HL-60/S4 treated with phorbol 12-myristate 13-acetate at 8.2 ng/mL for 4 days and 3 days (cell line): ENCODE results near the gene SLC38A11.

Experiments
- in situ Hi-C: fragments of 300-500 bp; cut with MboI; formaldehyde crosslinking; loops from 2 replicates; pipeline ENCODE4 v1.15.0; 2022; ENCODE audit warnings: low sequenced_read_pairs

Gene SLC38A11

GRCh38 chr2:164972216-164972615 lies 16.9 kb upstream of the SLC38A11 start:
- in situ Hi-C loops = no loop called here

- in situ Hi-C loops = no loop called here
Observed at GRCh38 chr2:164969909-164970690, 14.8 kb upstream of the SLC38A11 start.

GRCh38 chr2:164967781-164968228 lies 12.5 kb upstream of the SLC38A11 start:
- in situ Hi-C loops = no loop called here

GRCh38 chr2:164967361-164967760 lies 12.0 kb upstream of the SLC38A11 start:
- in situ Hi-C loops = no loop called here

GRCh38 chr2:164964700-164965099 lies 9.4 kb upstream of the SLC38A11 start:
- in situ Hi-C loops = no loop called here

- in situ Hi-C loops = no loop called here
Observed at GRCh38 chr2:164960159-164960558, 4.8 kb upstream of the SLC38A11 start.

GRCh38 chr2:164954186-164954585 lies 1.1 kb downstream of the SLC38A11 start:
- in situ Hi-C loops = no loop called here

GRCh38 chr2:164953279-164953678 lies 2.0 kb downstream of the SLC38A11 start:
- in situ Hi-C loops = no loop called here

- in situ Hi-C loops = no loop called here
Observed at GRCh38 chr2:164952057-164952702, 3.1 kb downstream of the SLC38A11 start.

- in situ Hi-C loops = no loop called here
Observed at GRCh38 chr2:164948540-164948939, 6.8 kb downstream of the SLC38A11 start.

GRCh38 chr2:164947281-164947680 lies 8.0 kb downstream of the SLC38A11 start:
- in situ Hi-C loops = no loop called here

GRCh38 chr2:164943289-164943688 lies 12.0 kb downstream of the SLC38A11 start:
- in situ Hi-C loops = no loop called here

GRCh38 chr2:164937864-164938401 lies 17.4 kb downstream of the SLC38A11 start:
- in situ Hi-C loops = no loop called here

- in situ Hi-C loops = no loop called here
Observed at GRCh38 chr2:164935118-164936101, 19.9 kb downstream of the SLC38A11 start.

- in situ Hi-C loops = no loop called here
Observed at GRCh38 chr2:164934401-164935117, 20.8 kb downstream of the SLC38A11 start.

- in situ Hi-C loops = no loop called here
Observed at GRCh38 chr2:164933671-164934189, 21.6 kb downstream of the SLC38A11 start.

- in situ Hi-C loops = no loop called here
Observed at GRCh38 chr2:164932377-164932776, 22.9 kb downstream of the SLC38A11 start.

GRCh38 chr2:164928101-164928673 lies 27.1 kb downstream of the SLC38A11 start:
- in situ Hi-C loops = no loop called here

GRCh38 chr2:164922134-164922533 lies 33.2 kb downstream of the SLC38A11 start:
- in situ Hi-C loops = no loop called here

GRCh38 chr2:164920430-164920829 lies 34.9 kb downstream of the SLC38A11 start:
- in situ Hi-C loops = no loop called here
